Measurements from ENCODE around the gene HLA-DQA1.

GRCh38 chr6:32684246-32684645 is 47.0 kb downstream of the HLA-DQA1 start:
- no peak for TF ChIP-seq YY1 (IDR thresholded peaks at IDR 0.05; ENCODE audit: insufficient read depth, insufficient read length)
- TF ChIP-seq SUZ12 (IDR thresholded peaks at IDR 0.05; ENCODE audit: extremely low read depth, insufficient read depth, insufficient read length) = no peak
- TF ChIP-seq ZNF274 (IDR thresholded peaks at IDR 0.05; ENCODE audit: low read depth, low read length) = no peak
